Endothelial cell of hepatic sinusoid (primary cell): Measurements from ENCODE around the gene HGD.

ENCODE experiments used
- in situ Hi-C: cut with HindIII; loops from 2 replicates; pipeline ENCODE4 v1.10.0; 2017; ENCODE audit warnings: low sequenced_read_pairs

Gene HGD

GRCh38 chr3:120596853-120597223 is 85.2 kb downstream of the HGD start:
- in situ Hi-C loops = loop anchor here (25.0 kb wide), 1 partner anchor 190 kb away; no protein-coding TSS in a partner anchor

- in situ Hi-C loops = loop anchor here (25.0 kb wide), 1 partner anchor 191 kb away; no protein-coding TSS in a partner anchor
Observed at GRCh38 chr3:120596116-120596852, 85.8 kb downstream of the HGD start, which contains the start of gene NDUFB4. Gene NDUFB4, plus strand, starts transcription at chr3:120596336. Its CDS starts 24 bp downstream, at chr3:120596360.

GRCh38 chr3:120595788-120596115 is 86.3 kb downstream of the HGD start:
- in situ Hi-C loops = loop anchor here (25.0 kb wide), 1 partner anchor 192 kb away; no protein-coding TSS in a partner anchor

GRCh38 chr3:120587332-120587975 is 94.6 kb downstream of the HGD start:
- in situ Hi-C loops = loop anchor here (5.0 to 25.0 kb wide), 2 partner anchors 100 to 200 kb away; no protein-coding TSS in a partner anchor
